Endodermal cell (in vitro differentiated cells): ENCODE measurements around the gene TCIRG1. TPM values are rescaled to one million over a fixed set of nuclear protein-coding genes. Genes with fewer than 3 reads are reported as not detected.
A peak's percentile ranks its signal among the peaks of the same experiment; 100 is the strongest.

Experiments used
- DNase-seq: peaks from one replicate; pipeline ENCODE4 v3.0.0-alpha.2; 2017
- H3K27ac ChIP-seq: 2 replicates; pipeline ENCODE4 v1.5.1; 2013; ENCODE audit warnings: mild to moderate bottlenecking, low read depth, low read length, moderate library complexity
- H3K27me3 ChIP-seq: 2 replicates; pipeline ENCODE4 v1.6.1; 2013; ENCODE audit warnings: mild to moderate bottlenecking, low read length, moderate library complexity; ENCODE audit not compliant: insufficient read depth, control insufficient read depth, poor library complexity, severe bottlenecking
- H3K36me3 ChIP-seq: 2 replicates; pipeline ENCODE4 v1.7.0; 2013; ENCODE audit warnings: mild to moderate bottlenecking, low read length, moderate library complexity; ENCODE audit not compliant: control insufficient read depth, insufficient read depth
- H3K4me1 ChIP-seq: one replicate; pipeline ENCODE4 v1.7.0; 2013; ENCODE audit warnings: low read length; ENCODE audit not compliant: control insufficient read depth, insufficient read depth
- H3K4me3 ChIP-seq: 2 replicates; pipeline ENCODE4 v1.5.1; 2013; ENCODE audit warnings: mild to moderate bottlenecking, low read length, moderate library complexity
- H3K9ac ChIP-seq: 2 replicates; pipeline ENCODE4 v1.6.1; 2013; ENCODE audit warnings: mild to moderate bottlenecking, low read length, moderate library complexity; ENCODE audit not compliant: poor library complexity, severe bottlenecking; ENCODE audit errors: extremely low read depth
- H3K9me3 ChIP-seq: 2 replicates; pipeline ENCODE4 v1.6.1; 2013; ENCODE audit warnings: mild to moderate bottlenecking, low read length, moderate library complexity; ENCODE audit not compliant: control insufficient read depth
- H3K27ac Mint-ChIP-seq: 2 replicates; pipeline ENCODE4 v1.8.0; 2020; ENCODE audit warnings: mixed read lengths
- H3K27me3 Mint-ChIP-seq: 2 replicates; pipeline ENCODE4 v1.8.0; 2021; ENCODE audit warnings: mild to moderate bottlenecking, mixed read lengths; ENCODE audit not compliant: insufficient read depth
- H3K36me3 Mint-ChIP-seq: 2 replicates; pipeline ENCODE4 v1.8.0; 2020; ENCODE audit warnings: low read depth, mixed read lengths
- H3K4me1 Mint-ChIP-seq: 2 replicates; pipeline ENCODE4 v1.8.0; 2020; ENCODE audit warnings: mixed read lengths
- H3K4me3 Mint-ChIP-seq: 2 replicates; pipeline ENCODE4 v1.8.0; 2020; ENCODE audit warnings: mild to moderate bottlenecking, moderate library complexity, mixed read lengths
- H3K9me3 Mint-ChIP-seq: 2 replicates; pipeline ENCODE4 v1.8.0; 2020; ENCODE audit warnings: mild to moderate bottlenecking, mixed read lengths
- WGBS, 2 experiments: methylation state at CpG; one replicate each; pipeline versions ENCODE4 v1.1.5 to v1.1.7; 2013; ENCODE audit warnings: missing lambda C conversion rate in 2 of 2, mixed read lengths in 1 of 2; ENCODE audit not compliant: insufficient coverage in 1 of 2, insufficient read length in 1 of 2; 5-methylcytosine and 5-hydroxymethylcytosine counted together
- total RNA-seq, 2 donors: library from RNA; stranded (reverse); fragmentation: NEBNext Ultra II Directional in 1 of 2; extraction: Animal tissue kit (Norgen Biotek cat#: 25700) in 1 of 2; gene quantifications; 2 replicates in 1 of 2; 3 replicates in 1 of 2; pipeline ENCODE4 v1.2.1, GENCODE V29; 2021
- TF ChIP-seq, protein P1 (sequence below): fragments of 200-600 bp; sonication (generic); conservative IDR thresholded peaks from 2 replicates; pipeline ENCODE4 v1.5.0; 2021; ENCODE audit warnings: antibody characterized with exemption, mild to moderate bottlenecking

TCIRG1 gene
- total RNA-seq, 2 donors from 2014 or later, result 61.6 to 70.4 TPM

DNA sequence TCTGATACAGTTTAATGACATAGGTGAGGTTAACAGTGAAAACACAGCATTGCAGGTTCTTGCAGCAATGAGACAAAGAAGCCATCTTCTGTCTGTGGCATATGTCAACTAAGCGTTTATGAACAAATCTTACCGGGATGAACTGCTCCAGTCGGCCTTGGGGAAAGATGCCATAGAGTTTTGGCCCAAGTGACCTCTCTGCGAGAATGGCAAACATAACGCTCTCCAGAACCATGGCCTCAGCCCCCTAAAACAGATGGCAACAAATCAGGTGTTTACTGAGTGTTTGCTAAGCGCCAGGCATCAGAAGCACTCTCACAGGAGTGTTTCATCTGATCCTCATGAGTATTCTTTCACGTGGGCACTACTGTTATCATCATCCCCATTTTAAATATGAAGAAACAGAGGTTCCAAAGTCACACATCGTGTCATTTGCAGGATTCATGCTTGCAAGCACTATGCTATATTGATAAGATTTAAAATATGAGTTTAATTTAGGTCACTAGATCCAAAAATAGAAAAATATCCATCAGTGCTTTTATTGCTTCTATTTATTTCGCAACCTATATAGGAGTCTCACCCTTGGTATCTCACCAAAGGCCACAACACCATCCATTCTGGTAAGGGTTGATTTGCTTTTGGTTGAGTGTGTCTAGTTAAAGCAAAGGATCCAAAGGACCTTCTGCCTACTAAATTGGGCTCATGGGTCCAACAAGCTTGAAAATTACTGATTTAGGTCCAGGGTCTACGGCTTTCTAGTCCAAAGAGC is 35.9 kb downstream of the TCIRG1 start:
- peaks cover 60% of the 10 kb centered on the region for H3K36me3 Mint-ChIP-seq
- H3K4me1 Mint-ChIP-seq, result peaks cover 2% of the 10 kb centered on the region
- no peaks in the 10 kb centered on the region for H3K9me3 Mint-ChIP-seq
- WGBS, 2 experiments, result 94% methylated on average over 7 to 9 of the region's 10 CpGs
- no peak overlapping the region for H3K9ac ChIP-seq
- H3K36me3 ChIP-seq, result peaks cover 65% of the 10 kb centered on the region
- no peaks in the 10 kb centered on the region for H3K27me3 Mint-ChIP-seq
- no peak for DNase-seq
- H3K27me3 ChIP-seq, result no peaks in the 10 kb centered on the region
- no peak overlapping the region for H3K4me3 Mint-ChIP-seq
- H3K27ac Mint-ChIP-seq, result no peak overlapping the region
- TF ChIP-seq, protein P1, sequence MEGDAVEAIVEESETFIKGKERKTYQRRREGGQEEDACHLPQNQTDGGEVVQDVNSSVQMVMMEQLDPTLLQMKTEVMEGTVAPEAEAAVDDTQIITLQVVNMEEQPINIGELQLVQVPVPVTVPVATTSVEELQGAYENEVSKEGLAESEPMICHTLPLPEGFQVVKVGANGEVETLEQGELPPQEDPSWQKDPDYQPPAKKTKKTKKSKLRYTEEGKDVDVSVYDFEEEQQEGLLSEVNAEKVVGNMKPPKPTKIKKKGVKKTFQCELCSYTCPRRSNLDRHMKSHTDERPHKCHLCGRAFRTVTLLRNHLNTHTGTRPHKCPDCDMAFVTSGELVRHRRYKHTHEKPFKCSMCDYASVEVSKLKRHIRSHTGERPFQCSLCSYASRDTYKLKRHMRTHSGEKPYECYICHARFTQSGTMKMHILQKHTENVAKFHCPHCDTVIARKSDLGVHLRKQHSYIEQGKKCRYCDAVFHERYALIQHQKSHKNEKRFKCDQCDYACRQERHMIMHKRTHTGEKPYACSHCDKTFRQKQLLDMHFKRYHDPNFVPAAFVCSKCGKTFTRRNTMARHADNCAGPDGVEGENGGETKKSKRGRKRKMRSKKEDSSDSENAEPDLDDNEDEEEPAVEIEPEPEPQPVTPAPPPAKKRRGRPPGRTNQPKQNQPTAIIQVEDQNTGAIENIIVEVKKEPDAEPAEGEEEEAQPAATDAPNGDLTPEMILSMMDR, result no peak
- no peak overlapping the region for H3K4me3 ChIP-seq
- no peak overlapping the region for H3K27ac ChIP-seq
- no peaks in the 10 kb centered on the region for H3K9me3 ChIP-seq
- H3K4me1 ChIP-seq, result no peaks in the 10 kb centered on the region

DNA sequence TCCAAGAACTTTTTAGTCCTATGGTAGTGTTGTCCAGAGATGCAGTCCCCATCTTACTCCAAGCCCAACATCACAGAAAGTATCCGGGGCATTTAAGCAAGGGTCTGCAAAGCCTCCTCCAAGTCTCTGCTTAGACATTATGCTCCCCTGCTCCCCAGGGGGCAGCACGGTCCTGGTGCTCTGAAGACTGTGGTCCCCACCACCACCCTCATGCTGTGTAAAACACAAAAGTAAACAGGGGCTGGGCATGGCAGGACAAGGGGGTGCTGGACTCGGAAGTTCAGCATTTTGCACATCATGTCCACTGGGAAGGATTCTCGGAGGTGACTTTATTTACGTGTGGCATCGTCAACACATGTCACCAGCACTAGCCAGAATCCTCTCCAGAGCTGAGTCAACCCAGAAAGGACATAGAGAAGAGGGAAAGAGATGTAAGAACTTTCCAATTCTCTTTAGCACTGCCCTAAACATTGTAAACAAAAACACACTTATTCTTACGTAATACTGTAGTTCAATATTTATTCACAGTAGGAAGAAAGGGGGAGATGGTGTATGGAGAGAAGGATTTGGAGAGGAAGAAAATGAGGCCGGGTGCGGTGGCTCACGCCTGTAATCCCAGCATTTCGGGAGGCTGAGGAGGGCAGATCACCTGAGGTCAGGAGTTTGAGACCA is 37.7 kb downstream of the TCIRG1 start:
- DNase-seq, result no peak
- Histone ChIP-seq H3K9me3 (no peaks in the 10 kb centered on the region), H3K9ac (no peak overlapping the region), H3K4me1 (no peaks in the 10 kb centered on the region), H3K36me3 (peaks cover 62% of the 10 kb centered on the region), H3K27ac (no peak overlapping the region), H3K4me3 (no peak overlapping the region), H3K27me3 (no peaks in the 10 kb centered on the region)
- Mint-ChIP-seq H3K27me3 (no peaks in the 10 kb centered on the region), H3K4me1 (peaks cover 2% of the 10 kb centered on the region), H3K36me3 (peaks cover 58% of the 10 kb centered on the region), H3K27ac (peak overlapping the region; percentile 31), H3K9me3 (no peaks in the 10 kb centered on the region), H3K4me3 (no peak overlapping the region)
- 94% methylated on average over 9 to 10 of the region's 11 CpGs for WGBS, 2 experiments
- TF ChIP-seq, protein P1, result peak; percentile 36

DNA sequence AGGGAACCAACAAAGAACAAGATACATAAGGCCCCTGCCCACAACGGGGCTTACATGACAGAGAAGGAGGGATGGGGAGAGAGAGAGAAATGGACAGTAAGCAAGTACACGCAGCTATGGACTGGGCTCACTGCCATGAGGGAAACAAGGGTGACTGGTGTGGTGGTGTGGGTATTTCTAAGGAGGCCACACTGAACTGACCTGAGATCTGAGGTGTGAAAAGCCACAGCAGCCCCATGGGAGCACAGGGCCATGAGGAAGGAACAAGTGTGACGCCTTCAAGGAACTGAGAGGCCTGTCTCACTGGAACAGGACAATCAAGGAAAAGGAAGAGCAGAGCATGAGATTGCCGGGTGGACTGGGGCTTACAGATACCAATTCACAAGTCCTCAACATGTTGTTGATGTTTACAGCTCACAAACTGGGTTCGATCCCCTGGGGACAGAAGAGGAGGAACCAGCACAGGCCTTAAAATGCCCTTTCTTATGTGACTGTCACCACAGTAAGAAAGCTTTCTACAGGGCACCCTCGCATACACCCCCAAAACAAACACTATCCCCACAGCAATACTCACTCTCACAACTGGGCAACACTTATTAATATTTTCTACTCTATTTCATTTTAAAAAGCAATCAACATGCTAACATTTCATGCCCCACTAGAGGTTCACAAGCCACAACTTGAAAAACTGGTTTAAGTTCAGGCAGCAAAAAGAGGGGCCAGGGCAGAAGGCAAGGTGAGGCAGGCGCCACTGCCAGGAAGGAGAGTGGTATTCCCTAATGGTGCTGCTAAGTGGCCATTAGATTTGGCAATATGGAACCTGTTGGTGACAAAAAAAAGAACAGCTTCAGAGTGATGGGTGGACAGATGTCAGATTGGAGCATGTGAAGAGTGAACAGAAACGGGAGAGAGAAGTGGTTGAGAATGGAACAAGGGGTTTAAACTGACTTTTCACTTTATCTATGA is 39.1 kb downstream of the TCIRG1 start:
- Histone ChIP-seq H3K27ac (no peak overlapping the region), H3K4me3 (no peak overlapping the region), H3K27me3 (no peaks in the 10 kb centered on the region), H3K9ac (no peak overlapping the region), H3K4me1 (no peaks in the 10 kb centered on the region), H3K9me3 (no peaks in the 10 kb centered on the region), H3K36me3 (peaks cover 49% of the 10 kb centered on the region)
- WGBS, 2 experiments, result 95 to 100% methylated on average over 6 to 8 of the region's 8 CpGs
- Mint-ChIP-seq H3K27ac (peak overlapping the region; percentile 36), H3K27me3 (no peaks in the 10 kb centered on the region), H3K36me3 (peaks cover 52% of the 10 kb centered on the region), H3K4me1 (peaks cover 2% of the 10 kb centered on the region), H3K4me3 (no peak overlapping the region), H3K9me3 (no peaks in the 10 kb centered on the region)
- TF ChIP-seq, protein P1, result no peak
- DNase-seq, result no peak
